Activated effector memory CD4-positive, alpha-beta T cell treated with anti-CD3 and anti-CD28 coated beads, Interleukin-2, amount 50 U/mL, for 16 hours (primary cell): ENCODE results near the gene COL6A2.
"Not testable (repeated sequence)": the region's sequence is repeated elsewhere in the genome, so short reads cannot be mapped to it uniquely, and the experiment has no call there.

ENCODE experiments used
- DNase-seq: peaks from one replicate; pipeline ENCODE4 v3.0.0-alpha.2; 2020

The COL6A2 gene

GRCh38 chr21:46157396-46157986, 59.6 kb downstream of the COL6A2 start:
- DNase-seq: peak; percentile 34

GRCh38 chr21:46157987-46158451, 60.1 kb downstream of the COL6A2 start:
- peak; percentile 56 for DNase-seq

- peak; percentile 45 for DNase-seq
Measured at GRCh38 chr21:46158666-46159300, 60.9 kb downstream of the COL6A2 start.

- peak; percentile 50 for DNase-seq
Measured at GRCh38 chr21:46159390-46159789, 61.5 kb downstream of the COL6A2 start.

GRCh38 chr21:46159841-46160656, 62.1 kb downstream of the COL6A2 start:
- DNase-seq: peak; percentile 59

- DNase-seq: no peak
Measured at GRCh38 chr21:46160657-46160906, 62.7 kb downstream of the COL6A2 start.

GRCh38 chr21:46160907-46161632, 63.2 kb downstream of the COL6A2 start:
- peak; percentile 62 for DNase-seq

- DNase-seq: peak; percentile 58
Measured at GRCh38 chr21:46161633-46162592, 64.0 kb downstream of the COL6A2 start.

GRCh38 chr21:46163380-46163779, 65.5 kb downstream of the COL6A2 start:
- no peak for DNase-seq

- DNase-seq: no peak
Measured at GRCh38 chr21:46165098-46165497, 67.2 kb downstream of the COL6A2 start.

- DNase-seq: peak; percentile 55
Measured at GRCh38 chr21:46168238-46168637, 70.3 kb downstream of the COL6A2 start.

GRCh38 chr21:46168659-46169386, 70.9 kb downstream of the COL6A2 start:
- DNase-seq: no peak

- peak; percentile 69 for DNase-seq
Measured at GRCh38 chr21:46170436-46171193, 72.7 kb downstream of the COL6A2 start.

- no peak for DNase-seq
Measured at GRCh38 chr21:46171585-46171984, 73.7 kb downstream of the COL6A2 start.

- DNase-seq: no peak
Measured at GRCh38 chr21:46171996-46172862, 74.3 kb downstream of the COL6A2 start.

GRCh38 chr21:46172863-46173528, 75.1 kb downstream of the COL6A2 start:
- no peak for DNase-seq

GRCh38 chr21:46173573-46173972, 75.7 kb downstream of the COL6A2 start:
- DNase-seq: peak; percentile 50

GRCh38 chr21:46176443-46177129, 78.7 kb downstream of the COL6A2 start:
- not testable (repeated sequence) for DNase-seq
